ENCODE data around the gene SOX8.

The SOX8 gene

GRCh38 chr16:938136-938535, 43.4 kb upstream of the SOX8 start:
- no peak overlapping the region for H3K27ac ChIP-seq
- no peak for TF ChIP-seq CTCF (conservative IDR thresholded peaks at IDR 0.05)

- no peak for TF ChIP-seq CTCF (conservative IDR thresholded peaks at IDR 0.05)
- no peak overlapping the region for H3K27ac ChIP-seq
Measured at GRCh38 chr16:938752-939151, 42.8 kb upstream of the SOX8 start.

GRCh38 chr16:939311-939710, 42.3 kb upstream of the SOX8 start:
- H3K27ac ChIP-seq, result no peak overlapping the region
- TF ChIP-seq CTCF (conservative IDR thresholded peaks at IDR 0.05), result no peak

GRCh38 chr16:939941-940340, 41.6 kb upstream of the SOX8 start:
- no peak for TF ChIP-seq CTCF (conservative IDR thresholded peaks at IDR 0.05)
- no peak overlapping the region for H3K27ac ChIP-seq

- no peak overlapping the region for H3K27ac ChIP-seq
- no peak for TF ChIP-seq CTCF (conservative IDR thresholded peaks at IDR 0.05)
Measured at GRCh38 chr16:942436-943060, 39.0 kb upstream of the SOX8 start.

GRCh38 chr16:943971-944370, 37.6 kb upstream of the SOX8 start:
- TF ChIP-seq CTCF (conservative IDR thresholded peaks at IDR 0.05), result no peak
- no peak overlapping the region for H3K27ac ChIP-seq

- no peak overlapping the region for H3K27ac ChIP-seq
- no peak for TF ChIP-seq CTCF (conservative IDR thresholded peaks at IDR 0.05)
Measured at GRCh38 chr16:945271-946047, 36.1 kb upstream of the SOX8 start.
